ENCODE results near the gene NCBP2. TPM values are rescaled to one million over a fixed set of nuclear protein-coding genes. Genes with fewer than 3 reads are reported as not detected.
A peak's percentile ranks its signal among the peaks of the same experiment; 100 is the strongest.

Gene NCBP2
- total RNA-seq, 1 donor from 2014 or later: 54.7 TPM

- Histone ChIP-seq H3K9me3 (no peaks in the 10 kb centered on the region), H3K4me1 (no peaks in the 10 kb centered on the region), H3K27me3 (no peaks in the 10 kb centered on the region), H3K27ac (no peak overlapping the region), H3K36me3 (peaks cover 92% of the 10 kb centered on the region), H3K4me3 (no peak overlapping the region)
- no peak for ATAC-seq
- intact Hi-C loops (cut with DNase I): no loop called here
- no peak for TF ChIP-seq CTCF (IDR thresholded peaks at IDR 0.05)
- no peak for DNase-seq
These were observed 10.3 kb downstream of the NCBP2 start for GRCh38 chr3:196931828-196932587.

GRCh38 chr3:196931157-196931556 lies 11.2 kb downstream of the NCBP2 start:
- intact Hi-C loops (cut with DNase I): no loop called here
- Histone ChIP-seq H3K27ac (no peak overlapping the region), H3K4me3 (no peak overlapping the region), H3K27me3 (no peaks in the 10 kb centered on the region), H3K9me3 (no peaks in the 10 kb centered on the region), H3K4me1 (no peaks in the 10 kb centered on the region), H3K36me3 (peaks cover 83% of the 10 kb centered on the region)
- no peak for ATAC-seq
- no peak for DNase-seq
- TF ChIP-seq CTCF (IDR thresholded peaks at IDR 0.05): no peak

- Histone ChIP-seq H3K27me3 (no peaks in the 10 kb centered on the region), H3K4me3 (no peak overlapping the region), H3K36me3 (peaks cover 65% of the 10 kb centered on the region), H3K4me1 (no peaks in the 10 kb centered on the region), H3K27ac (no peak overlapping the region), H3K9me3 (no peaks in the 10 kb centered on the region)
- intact Hi-C loops (cut with DNase I): no loop called here
- DNase-seq (no peak), ATAC-seq (no peak)
- no peak for TF ChIP-seq CTCF (IDR thresholded peaks at IDR 0.05)
These were observed 14.5 kb downstream of the NCBP2 start for GRCh38 chr3:196927571-196928453.

- ATAC-seq (peak; percentile 75), DNase-seq (no peak)
- Histone ChIP-seq H3K27me3 (no peaks in the 10 kb centered on the region), H3K27ac (no peak overlapping the region), H3K9me3 (no peaks in the 10 kb centered on the region), H3K36me3 (peaks cover 26% of the 10 kb centered on the region), H3K4me1 (no peaks in the 10 kb centered on the region), H3K4me3 (no peak overlapping the region)
- intact Hi-C loops (cut with DNase I): no loop called here
- TF ChIP-seq CTCF (IDR thresholded peaks at IDR 0.05): no peak
These were observed 21.6 kb downstream of the NCBP2 start for GRCh38 chr3:196920733-196921132.

- no peak overlapping the region for H3K27ac ChIP-seq
- ATAC-seq (no peak), DNase-seq (no peak)
- TF ChIP-seq CTCF (IDR thresholded peaks at IDR 0.05): no peak
- H3K4me3 ChIP-seq: no peak overlapping the region
- no peaks in the 10 kb centered on the region for H3K27me3 ChIP-seq
- H3K9me3 ChIP-seq: no peaks in the 10 kb centered on the region
- H3K4me1 ChIP-seq: no peaks in the 10 kb centered on the region
- intact Hi-C loops (cut with DNase I): no loop called here
- peaks cover 27% of the 10 kb centered on the region for H3K36me3 ChIP-seq
These were observed 23.4 kb downstream of the NCBP2 start for GRCh38 chr3:196918968-196919367.

Data from upper lobe of right lung (tissue), 1 donor.